Kidney tubule cell (primary cell): ENCODE results near the gene CEMIP2.

Experiments
- DNase-seq: peaks from one replicate; pipeline ENCODE4 v3.0.0-alpha.2; 2018; ENCODE audit warnings: low spot score

Gene CEMIP2

DNA sequence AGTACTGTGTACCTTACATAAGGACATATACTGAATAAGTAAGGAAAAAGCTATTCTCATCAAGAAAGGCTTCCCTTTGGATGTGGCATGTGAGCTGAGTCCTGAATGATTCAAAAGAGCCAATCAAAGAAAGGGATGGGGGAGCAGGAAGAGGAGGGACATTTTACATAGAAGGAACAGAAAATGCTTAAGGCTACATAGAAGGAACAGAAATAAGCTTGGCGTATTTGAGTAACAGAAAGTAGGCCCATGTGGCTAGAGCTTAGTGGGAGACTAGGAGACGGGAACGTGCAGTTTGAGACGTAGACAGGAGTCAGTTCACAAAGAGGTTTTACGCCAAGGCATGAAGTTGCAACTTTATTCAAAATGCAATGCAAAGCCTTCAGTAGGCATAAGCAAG is 126.3 kb downstream of the CEMIP2 start:
- no peak for DNase-seq

DNA sequence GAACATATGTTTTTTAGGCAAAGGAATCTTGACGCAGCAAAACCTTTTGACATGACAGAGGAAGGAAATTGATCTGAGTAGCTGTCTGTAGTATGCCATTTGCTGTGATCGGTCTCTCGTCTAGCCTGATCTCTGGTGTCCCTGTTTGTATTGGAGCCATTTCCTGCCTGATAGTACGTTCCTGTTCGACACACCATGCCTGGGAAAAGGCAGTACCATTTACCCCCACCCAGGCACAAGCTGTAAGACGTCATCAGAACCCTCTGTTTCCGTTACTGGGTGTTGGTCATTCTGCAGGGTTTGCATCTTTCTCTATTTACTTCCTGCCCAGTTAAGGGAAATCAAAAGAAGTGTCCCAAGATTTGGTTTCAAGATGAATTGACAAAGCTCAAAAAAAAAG is 129.7 kb downstream of the CEMIP2 start:
- DNase-seq = no peak

DNA sequence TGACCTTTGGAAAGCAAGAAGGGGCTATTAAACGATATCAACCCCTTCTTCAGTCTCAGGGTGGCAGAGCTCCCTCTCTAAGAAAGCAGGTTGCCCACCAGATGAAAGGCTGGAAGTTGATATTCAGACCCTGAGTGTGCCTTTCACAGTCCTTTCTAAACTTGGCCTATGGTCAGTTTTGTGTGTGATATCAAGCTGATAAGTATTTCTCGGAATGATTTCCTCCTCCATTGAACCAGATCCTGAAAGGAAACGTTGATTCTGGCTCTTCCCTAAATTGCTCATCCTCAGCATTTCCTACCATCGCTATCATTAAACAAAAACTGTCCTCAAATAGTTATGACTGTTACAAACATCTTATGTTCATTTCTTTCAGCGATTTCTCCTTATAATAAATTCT is 130.4 kb downstream of the CEMIP2 start:
- no peak for DNase-seq

DNA sequence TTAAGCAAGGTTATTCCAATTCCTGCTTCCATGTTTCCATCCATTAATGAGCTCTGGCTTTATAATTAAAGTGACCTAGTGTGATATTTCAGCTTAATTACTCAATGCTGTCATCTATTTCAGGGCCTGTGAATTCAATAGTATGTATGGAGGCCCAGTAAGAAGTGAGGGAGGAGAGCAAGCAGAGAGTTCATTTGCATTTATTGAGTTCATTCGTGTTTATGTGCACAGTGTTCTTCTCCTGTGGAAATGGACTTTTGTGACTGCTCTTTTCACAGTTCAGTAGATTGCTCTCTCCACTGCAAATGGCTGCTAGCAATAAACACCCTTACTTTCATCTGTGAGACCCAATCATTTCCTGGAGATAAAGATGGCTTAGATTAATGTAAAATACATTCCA is 130.9 kb downstream of the CEMIP2 start:
- DNase-seq = no peak

DNA sequence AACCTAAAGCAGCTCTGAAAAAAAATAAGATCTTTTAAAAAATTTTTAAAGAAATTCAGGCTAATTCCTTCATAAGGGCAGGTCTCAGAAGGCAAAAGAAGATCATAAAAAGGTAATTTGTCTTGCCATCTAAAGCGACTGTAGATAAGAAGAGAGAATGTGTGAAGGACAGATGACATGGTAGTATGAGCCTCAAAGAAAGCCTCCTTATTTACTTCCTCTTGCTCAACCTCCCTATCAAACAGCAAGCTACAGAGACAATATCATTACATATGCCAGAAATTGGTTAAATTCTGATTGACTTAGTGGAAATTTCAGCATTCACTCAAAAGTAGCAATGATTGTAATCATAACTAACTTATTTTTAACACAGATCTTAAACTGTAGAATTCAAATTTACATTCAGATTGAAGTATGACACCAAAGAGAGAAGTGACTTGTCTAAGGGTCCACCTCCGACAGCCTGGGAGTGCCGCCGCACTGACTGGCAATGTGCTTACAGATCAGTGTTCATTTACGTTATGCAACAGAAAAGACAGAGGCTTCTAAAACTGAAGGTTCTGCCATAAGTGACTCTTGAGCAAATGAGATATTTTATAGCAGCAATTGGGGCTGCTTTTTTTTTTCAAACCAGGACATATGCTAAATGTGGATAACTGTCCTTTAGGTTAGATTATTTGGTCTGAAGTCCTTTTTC is 132.0 kb downstream of the CEMIP2 start:
- no peak for DNase-seq

DNA sequence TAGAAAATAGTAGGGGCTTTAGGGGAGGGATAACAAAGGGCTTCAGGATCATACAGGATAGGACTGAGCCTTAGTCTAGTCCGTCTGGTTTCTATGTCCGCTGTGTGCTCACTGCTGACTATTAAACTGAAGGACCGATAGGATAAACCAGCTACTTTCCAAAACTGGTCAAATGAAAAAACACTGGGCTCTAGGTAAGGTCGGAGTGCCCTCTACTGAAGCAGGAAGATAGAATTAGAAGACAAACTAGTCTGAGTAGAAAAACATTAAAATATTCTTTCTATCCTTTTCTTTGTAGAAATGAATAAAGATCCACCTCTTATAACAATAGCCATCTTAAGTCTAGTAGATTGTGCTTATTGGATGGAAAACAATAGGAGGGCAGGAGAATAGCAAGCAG is 133.6 kb downstream of the CEMIP2 start:
- DNase-seq = no peak
